GM10266 (cell line): ENCODE data around the gene PAWR.

Experiments
- DNase-seq: peaks from one replicate; pipeline ENCODE4 v3.0.0; 2012; ENCODE audit errors: extremely low spot score
- TF ChIP-seq, protein P1 (sequence below): IDR thresholded peaks from 2 replicates; pipeline ENCODE4 v1.5.1; 2012; ENCODE audit warnings: mild to moderate bottlenecking, low read depth; ENCODE audit not compliant: control insufficient read depth, insufficient read depth; ENCODE audit errors: missing control alignments

The PAWR gene

DNA sequence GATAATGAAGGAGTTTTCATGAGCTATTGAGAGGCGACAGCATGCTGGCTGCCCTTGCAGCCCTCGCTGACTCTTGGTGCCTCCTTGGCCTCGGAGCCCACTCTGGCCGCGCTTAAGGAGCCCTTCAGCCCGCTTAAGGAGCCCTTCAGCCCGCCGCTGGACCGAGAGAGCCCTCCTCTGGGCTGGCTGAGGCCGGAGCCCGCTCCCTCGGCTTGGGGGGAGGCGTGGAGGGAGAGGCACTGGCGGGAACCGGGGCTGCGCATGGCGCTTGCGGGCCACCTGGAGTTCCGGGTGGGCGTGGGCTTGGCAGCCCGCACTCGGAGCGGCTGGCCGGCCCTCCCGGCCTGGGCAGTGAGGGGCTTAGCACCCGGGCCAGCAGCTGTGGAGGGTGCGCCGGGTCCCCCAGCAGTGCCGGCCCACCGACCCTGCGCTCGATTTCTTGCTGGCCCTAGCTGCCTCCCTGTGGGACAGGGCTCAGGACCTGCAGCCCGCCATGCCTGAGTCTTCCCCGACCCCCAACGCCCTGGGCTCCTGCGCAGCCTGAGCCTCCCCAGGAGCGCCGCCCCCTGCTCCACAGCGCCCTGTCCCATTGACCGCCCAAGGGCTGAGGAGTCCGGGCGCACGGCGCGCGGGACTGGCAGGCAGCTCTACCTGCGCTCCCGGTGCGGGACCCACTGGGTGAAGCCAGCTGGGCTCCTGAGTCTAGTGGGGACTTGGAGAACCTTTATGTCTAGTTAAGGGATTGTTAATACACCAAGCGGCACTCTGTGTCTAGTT, 20.1 kb upstream of the PAWR start:
- no peak for DNase-seq

DNA sequence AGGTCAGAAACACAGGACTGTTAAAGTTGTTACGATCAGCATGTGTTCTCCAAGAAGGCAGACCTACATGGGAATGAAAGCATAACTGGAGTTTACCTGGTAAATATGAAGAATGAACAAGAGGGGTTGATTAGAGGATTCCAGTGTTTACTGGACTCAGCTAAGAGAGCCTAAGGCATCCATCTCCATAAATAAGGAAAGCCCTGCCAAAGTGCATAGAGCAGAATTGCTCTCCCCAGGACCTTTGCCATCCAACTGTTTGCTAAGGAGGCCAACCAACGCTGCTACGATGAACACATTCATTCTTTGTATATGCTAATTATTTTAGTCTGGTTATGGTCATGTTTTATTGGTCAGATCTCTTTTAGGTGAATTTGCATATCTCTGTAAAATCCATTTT, 17.1 kb upstream of the PAWR start:
- TF ChIP-seq, protein P1, sequence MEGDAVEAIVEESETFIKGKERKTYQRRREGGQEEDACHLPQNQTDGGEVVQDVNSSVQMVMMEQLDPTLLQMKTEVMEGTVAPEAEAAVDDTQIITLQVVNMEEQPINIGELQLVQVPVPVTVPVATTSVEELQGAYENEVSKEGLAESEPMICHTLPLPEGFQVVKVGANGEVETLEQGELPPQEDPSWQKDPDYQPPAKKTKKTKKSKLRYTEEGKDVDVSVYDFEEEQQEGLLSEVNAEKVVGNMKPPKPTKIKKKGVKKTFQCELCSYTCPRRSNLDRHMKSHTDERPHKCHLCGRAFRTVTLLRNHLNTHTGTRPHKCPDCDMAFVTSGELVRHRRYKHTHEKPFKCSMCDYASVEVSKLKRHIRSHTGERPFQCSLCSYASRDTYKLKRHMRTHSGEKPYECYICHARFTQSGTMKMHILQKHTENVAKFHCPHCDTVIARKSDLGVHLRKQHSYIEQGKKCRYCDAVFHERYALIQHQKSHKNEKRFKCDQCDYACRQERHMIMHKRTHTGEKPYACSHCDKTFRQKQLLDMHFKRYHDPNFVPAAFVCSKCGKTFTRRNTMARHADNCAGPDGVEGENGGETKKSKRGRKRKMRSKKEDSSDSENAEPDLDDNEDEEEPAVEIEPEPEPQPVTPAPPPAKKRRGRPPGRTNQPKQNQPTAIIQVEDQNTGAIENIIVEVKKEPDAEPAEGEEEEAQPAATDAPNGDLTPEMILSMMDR, result no peak
- DNase-seq, result no peak

More for the DNA sequence above, 20.1 kb upstream of the PAWR start:
- TF ChIP-seq, protein P1, result no peak

DNA sequence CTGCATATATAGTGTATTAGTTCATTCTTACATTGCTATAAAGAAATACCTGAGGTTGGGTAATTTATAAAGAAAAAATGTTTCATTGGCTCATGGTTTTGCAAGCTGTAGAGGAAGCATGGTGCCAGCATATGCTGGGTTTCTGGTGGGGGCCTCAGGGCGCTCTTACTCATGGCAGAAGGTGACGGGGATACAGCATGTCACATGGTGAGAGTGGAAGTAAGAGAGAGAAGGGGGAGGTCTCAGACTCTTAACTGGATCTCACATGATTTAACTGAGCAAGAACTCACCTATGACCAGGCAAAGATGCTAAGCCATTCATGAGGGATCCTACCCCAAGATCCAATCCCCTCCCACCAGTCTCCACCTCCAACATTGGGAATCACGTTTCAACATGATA, 15.9 kb upstream of the PAWR start:
- TF ChIP-seq, protein P1, result no peak
- DNase-seq, result no peak

DNA sequence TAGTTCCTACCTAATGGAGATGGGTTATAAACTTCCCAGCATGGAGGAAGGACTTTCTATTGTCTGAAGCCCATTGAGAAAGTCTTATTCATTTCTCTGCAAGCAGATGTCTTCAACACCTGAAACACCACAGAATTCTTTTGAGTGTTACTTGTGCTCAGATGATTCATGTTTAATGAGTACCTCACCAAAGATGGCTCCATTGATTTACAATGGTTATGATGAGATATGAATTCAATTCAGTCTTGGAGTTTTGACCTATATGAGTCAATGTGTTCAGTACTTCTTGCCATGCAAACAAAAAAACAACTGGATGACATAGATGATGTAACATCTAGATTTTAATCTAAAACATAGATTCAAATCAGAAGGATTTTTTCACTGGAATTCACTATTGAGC, 15.4 kb upstream of the PAWR start:
- TF ChIP-seq, protein P1, result no peak
- no peak for DNase-seq

DNA sequence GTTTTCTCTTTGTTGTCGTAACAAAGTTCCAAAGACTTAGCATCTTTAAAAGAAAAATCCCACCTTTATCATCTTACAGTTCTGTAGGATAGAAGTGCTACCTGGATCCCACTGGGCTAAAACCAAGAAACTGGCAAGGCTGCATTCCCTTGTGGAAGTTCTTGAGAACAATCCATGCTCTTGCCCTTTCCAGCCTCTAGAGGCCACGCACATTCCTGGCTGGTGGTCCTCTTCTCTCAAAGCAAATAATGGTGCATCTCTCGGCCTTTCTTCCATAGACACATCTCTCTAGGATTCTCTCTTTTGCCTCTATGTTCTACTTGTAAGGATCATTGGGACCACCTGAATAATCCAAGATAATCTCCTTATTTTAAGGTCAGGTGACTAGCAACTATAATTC, 8.2 kb upstream of the PAWR start:
- TF ChIP-seq, protein P1, result no peak
- no peak for DNase-seq

DNA sequence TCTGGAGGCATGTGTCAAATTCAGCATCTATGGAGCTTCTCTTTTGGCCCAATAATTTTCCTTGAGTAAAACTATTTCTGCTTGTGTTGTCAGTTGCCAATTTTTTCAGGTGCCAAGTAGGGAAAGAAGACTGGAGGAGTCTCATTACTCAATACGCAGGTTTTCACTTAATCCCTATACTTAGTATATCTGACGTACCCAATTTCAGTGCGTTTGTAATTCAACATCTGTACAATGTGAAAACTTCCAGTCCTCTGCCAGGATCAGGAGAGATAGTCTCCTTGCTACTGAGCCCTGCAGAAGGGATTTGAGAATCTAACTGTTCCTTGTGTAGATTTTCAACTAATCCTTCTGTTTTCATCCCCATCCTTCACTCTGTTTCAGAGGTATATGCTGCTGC, 5.7 kb upstream of the PAWR start:
- TF ChIP-seq, protein P1, result no peak
- DNase-seq, result no peak

DNA sequence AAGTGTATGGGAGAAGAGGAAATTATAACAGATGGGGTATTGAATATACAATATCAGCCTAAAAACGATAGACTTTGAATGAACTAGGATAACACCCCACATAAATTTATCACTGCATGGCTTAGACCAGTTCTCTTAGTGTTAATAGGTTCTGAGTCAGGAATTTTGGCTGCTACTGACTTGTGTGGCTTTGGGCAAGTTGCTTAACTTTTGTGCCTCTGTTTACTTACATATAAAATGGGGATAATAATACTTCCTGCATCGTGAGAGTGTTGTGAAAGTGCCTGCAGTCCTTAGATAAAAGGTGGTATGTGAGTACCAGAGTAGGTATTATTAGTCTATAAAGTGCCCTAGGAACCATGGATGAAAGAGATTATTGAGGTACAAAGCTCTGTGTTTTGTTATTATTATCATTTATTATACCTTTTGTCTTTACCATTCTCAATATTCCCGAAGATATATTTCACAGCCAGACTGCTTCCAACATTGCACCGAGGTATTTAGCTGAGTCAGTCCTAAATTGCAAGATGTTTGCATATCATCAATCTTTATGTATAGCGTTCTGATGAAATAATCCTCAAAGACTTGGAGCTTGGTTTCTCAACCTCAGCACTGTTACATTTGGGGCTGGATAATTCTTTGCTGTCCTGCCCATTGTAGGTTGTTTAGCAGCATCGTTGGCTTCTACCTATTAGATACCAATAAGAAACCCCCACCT, 2.3 kb upstream of the PAWR start:
- TF ChIP-seq, protein P1, result no peak
- DNase-seq, result no peak
